T-helper 17 cell (primary cell): Measurements from ENCODE around the gene ADCY5. TPM values are rescaled to one million over a fixed set of nuclear protein-coding genes. Genes with fewer than 3 reads are reported as not detected.

ENCODE experiments used
- ATAC-seq: fragments of 150-1000 bp; cut with Tn5 transposase; 2 replicates; pipeline ENCODE4 v1.10.0; 2021; ENCODE audit warnings: mild to moderate bottlenecking, moderate library complexity
- DNase-seq, 3 donors: peaks; one replicate each; pipeline versions ENCODE4 v3.0.0 to v3.0.0-alpha.2; 2020 to 2021
- H3K9me3 ChIP-seq: one replicate; pipeline ENCODE4 v1.7.0; 2013; ENCODE audit warnings: low read length, mild to moderate bottlenecking; ENCODE audit not compliant: control insufficient read depth, poor library complexity, severe bottlenecking
- H3K27ac Mint-ChIP-seq: one replicate; pipeline ENCODE4 v1.8.0; 2022; ENCODE audit warnings: mild to moderate bottlenecking, moderate library complexity, mixed read lengths
- H3K27me3 Mint-ChIP-seq: one replicate; pipeline ENCODE4 v1.8.0; 2022; ENCODE audit warnings: mixed read lengths
- H3K36me3 Mint-ChIP-seq: one replicate; pipeline ENCODE4 v1.8.0; 2022; ENCODE audit warnings: low read depth, mixed read lengths
- H3K4me1 Mint-ChIP-seq: one replicate; pipeline ENCODE4 v1.8.0; 2022; ENCODE audit warnings: mild to moderate bottlenecking, mixed read lengths
- H3K4me3 Mint-ChIP-seq: one replicate; pipeline ENCODE4 v1.8.0; 2022; ENCODE audit warnings: mild to moderate bottlenecking, moderate library complexity, mixed read lengths
- total RNA-seq, 4 donors: library from RNA in 2 of 4; stranded (reverse) in 2 of 4; gene quantifications; one replicate each; pipeline ENCODE4 v1.2.3 and lab custom pipeline; 2022 to 2026

The ADCY5 gene
- total RNA-seq, 2 donors from 2014 or later, result not detected

- H3K27ac Mint-ChIP-seq, result no peak overlapping the region
- ATAC-seq, result peak; percentile 71
- H3K4me3 Mint-ChIP-seq, result peak overlapping the region; percentile 25
- H3K9me3 ChIP-seq, result no peaks in the 10 kb centered on the region
- H3K36me3 Mint-ChIP-seq, result no peaks in the 10 kb centered on the region
- DNase-seq, result peak; percentile 47 to 67 (median 52)
- H3K27me3 Mint-ChIP-seq, result peaks cover 10% of the 10 kb centered on the region
- no peaks in the 10 kb centered on the region for H3K4me1 Mint-ChIP-seq
Measured at GRCh38 chr3:123328851-123329635, 119.8 kb downstream of the ADCY5 start.

- no peak overlapping the region for H3K27ac Mint-ChIP-seq
- no peaks in the 10 kb centered on the region for H3K4me1 Mint-ChIP-seq
- H3K27me3 Mint-ChIP-seq, result peaks cover 18% of the 10 kb centered on the region
- H3K36me3 Mint-ChIP-seq, result no peaks in the 10 kb centered on the region
- no peak for ATAC-seq
- H3K9me3 ChIP-seq, result no peaks in the 10 kb centered on the region
- peak overlapping the region; percentile 25 for H3K4me3 Mint-ChIP-seq
- DNase-seq, result no peak
Measured at GRCh38 chr3:123327956-123328850, 120.7 kb downstream of the ADCY5 start.

- H3K27me3 Mint-ChIP-seq, result peaks cover 25% of the 10 kb centered on the region
Measured at GRCh38 chr3:123327480-123327879, 121.4 kb downstream of the ADCY5 start.

GRCh38 chr3:123326531-123326930 is 122.4 kb downstream of the ADCY5 start:
- no peak for ATAC-seq
- H3K27me3 Mint-ChIP-seq, result peaks cover 33% of the 10 kb centered on the region

More at GRCh38 chr3:123327480-123327879, 121.4 kb downstream of the ADCY5 start:
- DNase-seq (no peak), ATAC-seq (no peak)
- no peaks in the 10 kb centered on the region for H3K9me3 ChIP-seq
- Mint-ChIP-seq H3K4me3 (no peak overlapping the region), H3K4me1 (no peaks in the 10 kb centered on the region), H3K27ac (no peak overlapping the region), H3K36me3 (no peaks in the 10 kb centered on the region)

GRCh38 chr3:123325766-123326256 is 123.1 kb downstream of the ADCY5 start:
- ATAC-seq, result no peak
- Mint-ChIP-seq H3K27ac (no peak overlapping the region), H3K36me3 (no peaks in the 10 kb centered on the region), H3K27me3 (peaks cover 40% of the 10 kb centered on the region), H3K4me3 (no peak overlapping the region), H3K4me1 (no peaks in the 10 kb centered on the region)
- H3K9me3 ChIP-seq, result no peaks in the 10 kb centered on the region
- DNase-seq, result no peak

More at GRCh38 chr3:123326531-123326930, 122.4 kb downstream of the ADCY5 start:
- Mint-ChIP-seq H3K27ac (no peak overlapping the region), H3K36me3 (no peaks in the 10 kb centered on the region), H3K4me1 (no peaks in the 10 kb centered on the region), H3K4me3 (no peak overlapping the region)
- H3K9me3 ChIP-seq, result no peaks in the 10 kb centered on the region
- DNase-seq, result no peak

GRCh38 chr3:123324880-123325765 is 123.8 kb downstream of the ADCY5 start:
- DNase-seq (no peak), ATAC-seq (no peak)
- H3K9me3 ChIP-seq, result no peaks in the 10 kb centered on the region
- no peaks in the 10 kb centered on the region for H3K36me3 Mint-ChIP-seq
- H3K4me1 Mint-ChIP-seq, result no peaks in the 10 kb centered on the region
- H3K27me3 Mint-ChIP-seq, result peaks cover 47% of the 10 kb centered on the region
- H3K27ac Mint-ChIP-seq, result no peak overlapping the region
- no peak overlapping the region for H3K4me3 Mint-ChIP-seq

GRCh38 chr3:123323781-123324180 is 125.1 kb downstream of the ADCY5 start:
- no peaks in the 10 kb centered on the region for H3K9me3 ChIP-seq
- DNase-seq, result no peak
- Mint-ChIP-seq H3K36me3 (no peaks in the 10 kb centered on the region), H3K27me3 (peaks cover 50% of the 10 kb centered on the region), H3K4me3 (no peak overlapping the region), H3K27ac (no peak overlapping the region), H3K4me1 (no peaks in the 10 kb centered on the region)
- no peak for ATAC-seq

GRCh38 chr3:123322866-123323265 is 126.0 kb downstream of the ADCY5 start:
- H3K9me3 ChIP-seq, result no peaks in the 10 kb centered on the region
- no peak for ATAC-seq
- Mint-ChIP-seq H3K4me1 (no peaks in the 10 kb centered on the region), H3K27me3 (peaks cover 59% of the 10 kb centered on the region), H3K4me3 (no peak overlapping the region), H3K27ac (no peak overlapping the region), H3K36me3 (no peaks in the 10 kb centered on the region)
- no peak for DNase-seq

GRCh38 chr3:123321806-123322205 is 127.1 kb downstream of the ADCY5 start:
- no peaks in the 10 kb centered on the region for H3K4me1 Mint-ChIP-seq
- peaks cover 2% of the 10 kb centered on the region for H3K36me3 Mint-ChIP-seq
- H3K9me3 ChIP-seq, result no peaks in the 10 kb centered on the region
- ATAC-seq (no peak), DNase-seq (no peak)
- no peak overlapping the region for H3K4me3 Mint-ChIP-seq
- peaks cover 69% of the 10 kb centered on the region for H3K27me3 Mint-ChIP-seq
- no peak overlapping the region for H3K27ac Mint-ChIP-seq

- ATAC-seq (no peak), DNase-seq (no peak)
- Mint-ChIP-seq H3K27ac (no peak overlapping the region), H3K4me1 (no peaks in the 10 kb centered on the region), H3K4me3 (no peak overlapping the region), H3K36me3 (peaks cover 4% of the 10 kb centered on the region), H3K27me3 (peaks cover 83% of the 10 kb centered on the region)
- no peaks in the 10 kb centered on the region for H3K9me3 ChIP-seq
Measured at GRCh38 chr3:123320221-123320620, 128.7 kb downstream of the ADCY5 start.

GRCh38 chr3:123319760-123320159 is 129.1 kb downstream of the ADCY5 start:
- Mint-ChIP-seq H3K4me3 (no peak overlapping the region), H3K27me3 (peaks cover 87% of the 10 kb centered on the region), H3K4me1 (no peaks in the 10 kb centered on the region), H3K27ac (no peak overlapping the region), H3K36me3 (peaks cover 7% of the 10 kb centered on the region)
- DNase-seq, result no peak
- no peak for ATAC-seq
- H3K9me3 ChIP-seq, result no peaks in the 10 kb centered on the region

GRCh38 chr3:123318374-123318773 is 130.5 kb downstream of the ADCY5 start:
- peaks cover 82% of the 10 kb centered on the region for H3K27me3 Mint-ChIP-seq
- no peak overlapping the region for H3K27ac Mint-ChIP-seq
- H3K9me3 ChIP-seq, result no peaks in the 10 kb centered on the region
- no peaks in the 10 kb centered on the region for H3K4me1 Mint-ChIP-seq
- peaks cover 7% of the 10 kb centered on the region for H3K36me3 Mint-ChIP-seq
- no peak overlapping the region for H3K4me3 Mint-ChIP-seq
- no peak for DNase-seq
- ATAC-seq, result no peak
